Right lobe of liver (tissue), 4 donors: ENCODE results near the gene MLH1.

Source experiments
- POLR2A ChIP-seq: fragments of 450-650 bp; IDR thresholded peaks from one replicate; pipeline ENCODE4 v1.6.1; 2017; ENCODE audit warnings: antibody characterized with exemption, mild to moderate bottlenecking
- TF ChIP-seq, protein P1 (sequence below), 4 donors: fragments of 200-600 bp in 3 of 4; fragments of 450-650 bp in 1 of 4; IDR thresholded peaks; one replicate each; pipeline versions ENCODE4 v1.5.1 to v1.8.0; 2016 to 2022; ENCODE audit warnings: antibody characterized with exemption in 4 of 4, mild to moderate bottlenecking in 2 of 4
- donor health status: DM: no; HTN: no; CAD: no.
- donor health status: DM: no; HTN: no; CAD: no.
- donor health status: DM: no; HTN: yes; CAD: no.

DNA sequence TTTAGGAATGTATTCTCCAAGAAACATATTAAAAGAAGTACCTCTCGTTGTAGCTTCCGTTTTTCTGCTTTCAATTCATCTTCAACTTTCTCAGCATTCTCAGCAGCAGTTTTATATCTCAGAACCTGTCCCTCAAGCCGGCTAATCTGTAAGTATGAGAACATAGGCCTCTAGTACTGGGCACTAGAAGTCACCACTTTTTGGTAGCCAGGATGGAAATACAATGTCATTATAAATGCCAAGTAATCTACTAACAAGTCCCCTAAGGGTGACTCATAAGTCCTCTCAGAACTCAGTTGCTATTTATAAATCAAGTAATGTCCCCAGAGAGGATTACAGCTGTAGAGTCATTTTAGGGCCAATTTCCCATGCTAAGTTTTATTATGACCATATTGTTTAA is 61.1 kb downstream of the MLH1 start:
- TF ChIP-seq, protein P1, sequence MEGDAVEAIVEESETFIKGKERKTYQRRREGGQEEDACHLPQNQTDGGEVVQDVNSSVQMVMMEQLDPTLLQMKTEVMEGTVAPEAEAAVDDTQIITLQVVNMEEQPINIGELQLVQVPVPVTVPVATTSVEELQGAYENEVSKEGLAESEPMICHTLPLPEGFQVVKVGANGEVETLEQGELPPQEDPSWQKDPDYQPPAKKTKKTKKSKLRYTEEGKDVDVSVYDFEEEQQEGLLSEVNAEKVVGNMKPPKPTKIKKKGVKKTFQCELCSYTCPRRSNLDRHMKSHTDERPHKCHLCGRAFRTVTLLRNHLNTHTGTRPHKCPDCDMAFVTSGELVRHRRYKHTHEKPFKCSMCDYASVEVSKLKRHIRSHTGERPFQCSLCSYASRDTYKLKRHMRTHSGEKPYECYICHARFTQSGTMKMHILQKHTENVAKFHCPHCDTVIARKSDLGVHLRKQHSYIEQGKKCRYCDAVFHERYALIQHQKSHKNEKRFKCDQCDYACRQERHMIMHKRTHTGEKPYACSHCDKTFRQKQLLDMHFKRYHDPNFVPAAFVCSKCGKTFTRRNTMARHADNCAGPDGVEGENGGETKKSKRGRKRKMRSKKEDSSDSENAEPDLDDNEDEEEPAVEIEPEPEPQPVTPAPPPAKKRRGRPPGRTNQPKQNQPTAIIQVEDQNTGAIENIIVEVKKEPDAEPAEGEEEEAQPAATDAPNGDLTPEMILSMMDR (IDR thresholded peaks at IDR 0.05): no peak
- no peak for TF ChIP-seq POLR2A
